ENCODE data around the gene GALNT12.

Gene GALNT12

GRCh38 chr9:98838155-98838867 lies 30.8 kb downstream of the GALNT12 start:
- no peaks in the 10 kb centered on the region for H3K36me3 ChIP-seq (replicated peaks; ENCODE audit: low read depth, low read length)
- H4K20me1 ChIP-seq (ENCODE audit: insufficient read depth, low read length): no peaks in the 10 kb centered on the region

GRCh38 chr9:98838868-98839565 lies 31.5 kb downstream of the GALNT12 start:
- Histone ChIP-seq H2AFZ (ENCODE audit: low read depth, low read length) (no peak overlapping the region), H4K20me1 (ENCODE audit: insufficient read depth, low read length) (no peaks in the 10 kb centered on the region), H3K9me3 (ENCODE audit: insufficient read depth, low read length) (no peaks in the 10 kb centered on the region), H3K4me1 (ENCODE audit: low read length) (peaks cover 13% of the 10 kb centered on the region), H3K9ac (ENCODE audit: low read length) (no peak overlapping the region), H3K27me3 (ENCODE audit: low read depth, low read length) (no peaks in the 10 kb centered on the region), H3K79me2 (ENCODE audit: low read length) (no peaks in the 10 kb centered on the region), H3K27ac (ENCODE audit: low read length) (no peak overlapping the region), H3K4me3 (ENCODE audit: low read length) (no peak overlapping the region), H3K36me3 (replicated peaks; ENCODE audit: low read depth, low read length) (no peaks in the 10 kb centered on the region), H3K4me2 (ENCODE audit: low read length) (no peak overlapping the region)
- TF ChIP-seq CTCF (IDR thresholded peaks at IDR 0.05; ENCODE audit: low read depth, low read length) (no peak), EZH2phosphoT487 (IDR thresholded peaks at IDR 0.05; ENCODE audit: low read depth) (no peak)

More at GRCh38 chr9:98838155-98838867, 30.8 kb downstream of the GALNT12 start:
- no peak overlapping the region for H3K4me2 ChIP-seq (ENCODE audit: low read length)
- no peak overlapping the region for H3K9ac ChIP-seq (ENCODE audit: low read length)
- H2AFZ ChIP-seq (ENCODE audit: low read depth, low read length): no peak overlapping the region
- no peaks in the 10 kb centered on the region for H3K9me3 ChIP-seq (ENCODE audit: insufficient read depth, low read length)
- H3K27ac ChIP-seq (ENCODE audit: low read length): no peak overlapping the region
- no peak for TF ChIP-seq CTCF (IDR thresholded peaks at IDR 0.05; ENCODE audit: low read depth, low read length)
- no peak for TF ChIP-seq EZH2phosphoT487 (IDR thresholded peaks at IDR 0.05; ENCODE audit: low read depth)
- H3K4me1 ChIP-seq (ENCODE audit: low read length): peaks cover 13% of the 10 kb centered on the region
- no peaks in the 10 kb centered on the region for H3K27me3 ChIP-seq (ENCODE audit: low read depth, low read length)
- no peak overlapping the region for H3K4me3 ChIP-seq (ENCODE audit: low read length)
- no peaks in the 10 kb centered on the region for H3K79me2 ChIP-seq (ENCODE audit: low read length)

GRCh38 chr9:98839724-98840123 lies 32.3 kb downstream of the GALNT12 start:
- no peaks in the 10 kb centered on the region for H3K9me3 ChIP-seq (ENCODE audit: insufficient read depth, low read length)
- H3K79me2 ChIP-seq (ENCODE audit: low read length): no peaks in the 10 kb centered on the region
- H4K20me1 ChIP-seq (ENCODE audit: insufficient read depth, low read length): no peaks in the 10 kb centered on the region
- H3K9ac ChIP-seq (ENCODE audit: low read length): no peak overlapping the region
- no peaks in the 10 kb centered on the region for H3K36me3 ChIP-seq (replicated peaks; ENCODE audit: low read depth, low read length)
- H3K4me2 ChIP-seq (ENCODE audit: low read length): no peak overlapping the region
- H2AFZ ChIP-seq (ENCODE audit: low read depth, low read length): no peak overlapping the region
- H3K27me3 ChIP-seq (ENCODE audit: low read depth, low read length): no peaks in the 10 kb centered on the region
- no peak overlapping the region for H3K27ac ChIP-seq (ENCODE audit: low read length)
- TF ChIP-seq CTCF (IDR thresholded peaks at IDR 0.05; ENCODE audit: low read depth, low read length) (no peak), EZH2phosphoT487 (IDR thresholded peaks at IDR 0.05; ENCODE audit: low read depth) (no peak)
- peaks cover 13% of the 10 kb centered on the region for H3K4me1 ChIP-seq (ENCODE audit: low read length)
- no peak overlapping the region for H3K4me3 ChIP-seq (ENCODE audit: low read length)

- Histone ChIP-seq H3K79me2 (ENCODE audit: low read length) (no peaks in the 10 kb centered on the region), H3K9me3 (ENCODE audit: insufficient read depth, low read length) (no peaks in the 10 kb centered on the region), H3K4me2 (ENCODE audit: low read length) (no peak overlapping the region), H3K4me1 (ENCODE audit: low read length) (peaks cover 8% of the 10 kb centered on the region; the same call in 1 of the 2 replicates), H2AFZ (ENCODE audit: low read depth, low read length) (no peak overlapping the region), H3K36me3 (replicated peaks; ENCODE audit: low read depth, low read length) (peaks cover 2% of the 10 kb centered on the region), H3K9ac (ENCODE audit: low read length) (no peak overlapping the region), H3K27me3 (ENCODE audit: low read depth, low read length) (no peaks in the 10 kb centered on the region), H4K20me1 (ENCODE audit: insufficient read depth, low read length) (no peaks in the 10 kb centered on the region), H3K27ac (ENCODE audit: low read length) (no peak overlapping the region), H3K4me3 (ENCODE audit: low read length) (no peak overlapping the region)
- no peak for TF ChIP-seq EZH2phosphoT487 (IDR thresholded peaks at IDR 0.05; ENCODE audit: low read depth)
These were observed 35.0 kb downstream of the GALNT12 start for GRCh38 chr9:98842510-98842909.
